ENCODE data around the gene SLC7A6.

SLC7A6 gene

GRCh38 chr16:68264128-68265077, at the start of gene SLC7A6:
Gene SLC7A6 (plus strand): TSS chr16:68264526. CDS start chr16:68274727, 10,201 bp downstream.
- no peak for DNase-seq

- DNase-seq, result no peak
These were observed 49.6 kb upstream of the SLC7A6 start for GRCh38 chr16:68214726-68215125.

- DNase-seq, result no peak
These were observed 49.0 kb upstream of the SLC7A6 start for GRCh38 chr16:68215302-68215701.

- DNase-seq, result no peak
These were observed 48.1 kb upstream of the SLC7A6 start for GRCh38 chr16:68216240-68216639.

- no peak for DNase-seq
These were observed 46.8 kb upstream of the SLC7A6 start for GRCh38 chr16:68217506-68217905.

- no peak for DNase-seq
These were observed 44.5 kb upstream of the SLC7A6 start for GRCh38 chr16:68219725-68220351.

GRCh38 chr16:68223072-68223471, 41.3 kb upstream of the SLC7A6 start:
- no peak for DNase-seq

- no peak for DNase-seq
These were observed 38.2 kb upstream of the SLC7A6 start for GRCh38 chr16:68226116-68226515.

GRCh38 chr16:68227183-68227793, 37.0 kb upstream of the SLC7A6 start:
- DNase-seq, result no peak

- DNase-seq, result no peak
These were observed 36.3 kb upstream of the SLC7A6 start for GRCh38 chr16:68227850-68228553.

GRCh38 chr16:68228652-68229051, 35.7 kb upstream of the SLC7A6 start:
- DNase-seq, result no peak

- DNase-seq, result peak; percentile 10
These were observed 34.7 kb upstream of the SLC7A6 start for GRCh38 chr16:68229431-68230175.

- DNase-seq, result no peak
These were observed 34.2 kb upstream of the SLC7A6 start for GRCh38 chr16:68230176-68230571.

- DNase-seq, result no peak
These were observed 33.4 kb upstream of the SLC7A6 start for GRCh38 chr16:68230956-68231355.

- no peak for DNase-seq
These were observed 32.8 kb upstream of the SLC7A6 start for GRCh38 chr16:68231384-68232136.

GRCh38 chr16:68232335-68232734, 32.0 kb upstream of the SLC7A6 start:
- DNase-seq, result no peak

- no peak for DNase-seq
These were observed 31.1 kb upstream of the SLC7A6 start for GRCh38 chr16:68233085-68233834.

GRCh38 chr16:68233835-68234187, 30.5 kb upstream of the SLC7A6 start:
- no peak for DNase-seq

- DNase-seq, result peak; percentile 80
These were observed 29.9 kb upstream of the SLC7A6 start for GRCh38 chr16:68234188-68235107.
